Adrenal gland (tissue), 5 donors: ENCODE results near the gene SLC25A51.

Source experiments
- POLR2A ChIP-seq, 2 donors: fragments of 450-650 bp; IDR thresholded peaks; one replicate each; pipeline ENCODE4 v1.6.1; 2017; ENCODE audit warnings: antibody characterized with exemption in 2 of 2, mild to moderate bottlenecking in 2 of 2, moderate library complexity in 1 of 2
- TF ChIP-seq, protein P1 (sequence below), 6 experiments: fragments of 450-650 bp in 4 of 6; fragments of 200-600 bp in 2 of 6; sonication (generic) in 1 of 6; IDR thresholded peaks; 1 replicate in 5 of 6; 2 replicates in 1 of 6; pipeline versions ENCODE4 v1.5.1 to v1.8.0; 2016 to 2021; ENCODE audit warnings: antibody characterized with exemption in 6 of 6, mild to moderate bottlenecking in 2 of 6, moderate library complexity in 1 of 6
- donor health status: DM: no; HTN: no; CAD: no.

DNA sequence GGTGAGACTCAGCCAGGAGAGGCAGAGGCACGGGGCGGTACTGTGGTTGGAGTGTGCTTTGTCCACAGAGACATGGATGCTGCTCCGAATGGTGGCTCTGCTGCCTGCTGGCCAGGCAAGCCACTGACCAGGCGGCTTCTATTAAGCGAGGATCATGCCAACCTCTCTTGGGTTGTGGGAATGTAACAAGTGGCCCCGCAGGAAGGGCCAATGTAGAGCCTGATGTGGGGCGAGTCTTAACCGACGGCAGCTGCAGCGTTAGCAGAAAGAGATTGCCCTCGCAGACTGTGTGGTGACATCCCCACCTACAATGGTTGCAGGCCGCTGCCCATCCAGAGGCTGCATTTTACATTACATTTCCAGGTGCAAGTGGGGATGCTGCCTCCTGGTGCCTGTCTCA lies 46.6 kb upstream of the SLC25A51 start:
- TF ChIP-seq, protein P1, sequence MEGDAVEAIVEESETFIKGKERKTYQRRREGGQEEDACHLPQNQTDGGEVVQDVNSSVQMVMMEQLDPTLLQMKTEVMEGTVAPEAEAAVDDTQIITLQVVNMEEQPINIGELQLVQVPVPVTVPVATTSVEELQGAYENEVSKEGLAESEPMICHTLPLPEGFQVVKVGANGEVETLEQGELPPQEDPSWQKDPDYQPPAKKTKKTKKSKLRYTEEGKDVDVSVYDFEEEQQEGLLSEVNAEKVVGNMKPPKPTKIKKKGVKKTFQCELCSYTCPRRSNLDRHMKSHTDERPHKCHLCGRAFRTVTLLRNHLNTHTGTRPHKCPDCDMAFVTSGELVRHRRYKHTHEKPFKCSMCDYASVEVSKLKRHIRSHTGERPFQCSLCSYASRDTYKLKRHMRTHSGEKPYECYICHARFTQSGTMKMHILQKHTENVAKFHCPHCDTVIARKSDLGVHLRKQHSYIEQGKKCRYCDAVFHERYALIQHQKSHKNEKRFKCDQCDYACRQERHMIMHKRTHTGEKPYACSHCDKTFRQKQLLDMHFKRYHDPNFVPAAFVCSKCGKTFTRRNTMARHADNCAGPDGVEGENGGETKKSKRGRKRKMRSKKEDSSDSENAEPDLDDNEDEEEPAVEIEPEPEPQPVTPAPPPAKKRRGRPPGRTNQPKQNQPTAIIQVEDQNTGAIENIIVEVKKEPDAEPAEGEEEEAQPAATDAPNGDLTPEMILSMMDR (IDR thresholded peaks at IDR 0.05): no peak
- no peak for TF ChIP-seq POLR2A (IDR thresholded peaks at IDR 0.05)
